SK-N-SH (cell line): ENCODE measurements around the gene RGS17. TPM values are rescaled to one million over a fixed set of nuclear protein-coding genes. Genes with fewer than 3 reads are reported as not detected.
"Not testable (repeated sequence)": the region's sequence is repeated elsewhere in the genome, so short reads cannot be mapped to it uniquely, and the experiment has no call there.

Experiments used
- CTCF ChIA-PET: fragments of 300-600, 350-600 bp; formaldehyde crosslinking; extraction: SDS; loops from one replicate; lab custom pipeline; 2021; lab: Yijun Ruan, JAX
- POLR2A ChIA-PET: fragments of 350-600 bp; sonication (Branson Sonifier 250); formaldehyde crosslinking; extraction: SDS; loops from one replicate; lab custom pipeline; 2020; ENCODE audit warnings: antibody characterized with exemption, inconsistent platforms; lab: Yijun Ruan, JAX
- DNase-seq: peaks from one replicate; pipeline ENCODE4 v3.0.0; 2012
- H2AFZ ChIP-seq: fragments of 200-600 bp; sonication (generic); 2 replicates; pipeline ENCODE4 v1.8.1; 2016; ENCODE audit warnings: antibody characterized with exemption, mild to moderate bottlenecking, low read depth
- H3F3A ChIP-seq: fragments of 200-600 bp; sonication (generic); replicated peaks from 2 replicates; pipeline ENCODE3; 2016; ENCODE audit warnings: antibody characterized with exemption, mild to moderate bottlenecking; ENCODE audit not compliant: insufficient read depth
- H3K27ac ChIP-seq, 2 experiments: fragments of 200-500 bp in 1 of 2; fragments of 200-600 bp in 1 of 2; sonication (Bioruptor generic) in 1 of 2; sonication (generic), shearing (Covaris generic) in 1 of 2; 2 replicates each; pipeline versions ENCODE4 v1.5.1 to v1.6.1; 2014 to 2016; ENCODE audit warnings: low read depth in 2 of 2, inconsistent platforms in 1 of 2, low read length in 1 of 2, mild to moderate bottlenecking in 1 of 2, mixed read lengths in 1 of 2
- H3K27me3 ChIP-seq: fragments of 200-600 bp; sonication (generic), shearing (Covaris generic); 2 replicates; pipeline ENCODE4 v1.6.1; 2016; ENCODE audit warnings: mixed run types; ENCODE audit not compliant: insufficient read depth
- H3K36me3 ChIP-seq, 2 experiments: fragments of 200-500 bp in 1 of 2; fragments of 200-600 bp in 1 of 2; sonication (Bioruptor generic) in 1 of 2; sonication (generic) in 1 of 2; replicated peaks in 1 of 2; 2 replicates each; pipeline versions ENCODE3 to v1.5.1; 2014 to 2016; ENCODE audit warnings: low read length in 1 of 2, mild to moderate bottlenecking in 1 of 2; ENCODE audit not compliant: insufficient read depth in 2 of 2, control insufficient read depth in 1 of 2
- H3K4me1 ChIP-seq, 2 experiments: fragments of 200-500 bp in 1 of 2; fragments of 200-600 bp in 1 of 2; sonication (Bioruptor generic) in 1 of 2; sonication (generic), shearing (Covaris generic) in 1 of 2; 2 replicates each; pipeline versions ENCODE4 v1.5.1 to v1.6.1; 2014 to 2016; ENCODE audit warnings: low read depth in 1 of 2, low read length in 1 of 2, mixed run types in 1 of 2; ENCODE audit not compliant: insufficient read depth in 2 of 2, control insufficient read depth in 1 of 2
- H3K4me2 ChIP-seq: fragments of 200-600 bp; sonication (generic), shearing (Covaris generic); 2 replicates; pipeline ENCODE4 v1.6.1; 2017; ENCODE audit warnings: mixed run types
- H3K4me3 ChIP-seq, 2 experiments: fragments of 200-500 bp in 1 of 2; fragments of 200-600 bp in 1 of 2; sonication (Bioruptor generic) in 1 of 2; sonication (generic), shearing (Covaris generic) in 1 of 2; 2 replicates each; pipeline versions ENCODE4 v1.5.1 to v1.8.1; 2014 to 2016; ENCODE audit warnings: low read depth in 2 of 2, inconsistent platforms in 1 of 2, low read length in 1 of 2, mild to moderate bottlenecking in 1 of 2, mixed read lengths in 1 of 2, moderate library complexity in 1 of 2
- H3K79me2 ChIP-seq: fragments of 200-600 bp; sonication (generic); 2 replicates; pipeline ENCODE4 v1.8.1; 2017; ENCODE audit warnings: mild to moderate bottlenecking; ENCODE audit not compliant: insufficient read depth
- H3K9ac ChIP-seq: fragments of 200-600 bp; sonication (generic); 2 replicates; pipeline ENCODE4 v1.6.1; 2017; ENCODE audit warnings: mixed run types
- H3K9me2 ChIP-seq: fragments of 200-600 bp; sonication (generic); 2 replicates; pipeline ENCODE4 v1.6.1; 2017; ENCODE audit warnings: mixed run types
- H3K9me3 ChIP-seq: fragments of 200-600 bp; sonication (generic); 2 replicates; pipeline ENCODE4 v1.6.1; 2017; ENCODE audit warnings: mixed run types, mild to moderate bottlenecking, moderate library complexity
- H4K20me1 ChIP-seq: fragments of 200-600 bp; sonication (generic); 2 replicates; pipeline ENCODE4 v1.6.1; 2017; ENCODE audit warnings: mild to moderate bottlenecking, mixed run types; ENCODE audit not compliant: insufficient read depth
- ELF1 ChIP-seq: IDR thresholded peaks from 2 replicates; pipeline ENCODE4 v1.4.0; 2012
- FOXJ3 ChIP-seq: sonication (generic); formaldehyde crosslinking; IDR thresholded peaks from 2 replicates; pipeline ENCODE4 v1.5.1; 2020; ENCODE audit warnings: mild to moderate bottlenecking, missing genetic modification reagents
- GABPA ChIP-seq: IDR thresholded peaks from 2 replicates; pipeline ENCODE4 v1.4.0; 2012; ENCODE audit warnings: low read depth, mild to moderate bottlenecking
- IRF3 ChIP-seq: fragments of 150-350 bp; IDR thresholded peaks from 2 replicates; pipeline ENCODE4 v1.6.1; 2016; ENCODE audit warnings: mild to moderate bottlenecking, low read depth, low read length
- MAX ChIP-seq: IDR thresholded peaks from 2 replicates; pipeline ENCODE4 v1.4.0; 2012; ENCODE audit warnings: low read depth
- MXI1 ChIP-seq: IDR thresholded peaks from 2 replicates; pipeline ENCODE4 v1.6.1; 2012; ENCODE audit warnings: mild to moderate bottlenecking, low read depth, low read length, improper control_type of control experiment
- PBX3 ChIP-seq: IDR thresholded peaks from 2 replicates; pipeline ENCODE4; 2012
- TAF1 ChIP-seq: IDR thresholded peaks from 2 replicates; pipeline ENCODE4 v1.6.1; 2012; ENCODE audit warnings: low read depth, mild to moderate bottlenecking, low read length, moderate library complexity, borderline replicate concordance
- TEAD4 ChIP-seq: IDR thresholded peaks from 2 replicates; pipeline ENCODE4 v1.4.0; 2012; ENCODE audit warnings: mild to moderate bottlenecking, borderline replicate concordance; ENCODE audit not compliant: insufficient read depth
- YY1 ChIP-seq: IDR thresholded peaks from 2 replicates; pipeline ENCODE4 v1.4.0; 2012; ENCODE audit warnings: low read depth, mild to moderate bottlenecking
- WGBS: methylation state at CpG from one replicate; pipeline ENCODE4 v1.1.6; 2017; ENCODE audit warnings: low lambda C conversion rate; 5-methylcytosine and 5-hydroxymethylcytosine counted together
- polyA plus RNA-seq, 3 experiments: library from polyadenylated mRNA; depleted of rRNA; stranded (reverse); fragments of >200 nt; gene quantifications; 2 replicates each; pipeline ENCODE4 v1.2.3, GENCODE V29; 2012

RGS17 gene
- polyA plus RNA-seq, 1 of the 3 experiments (the other 2 are of a cell fraction), result 1.4 TPM

GRCh38 chr6:152973916-152974315, 157.2 kb downstream of the RGS17 start:
- Histone ChIP-seq H3K9me3 (peaks cover 7% of the 10 kb centered on the region), H3K4me2 (no peak overlapping the region), H3F3A (peaks cover 54% of the 10 kb centered on the region), H3K4me3 (no peak overlapping the region), H4K20me1 (peaks cover 50% of the 10 kb centered on the region), H3K27ac (no peak overlapping the region), H3K27me3 (no peaks in the 10 kb centered on the region), H2AFZ (no peak overlapping the region), H3K9ac (no peak overlapping the region), H3K9me2 (no peaks in the 10 kb centered on the region), H3K79me2 (peaks cover 78% of the 10 kb centered on the region), H3K36me3 (peaks cover 69 to 73% of the 10 kb centered on the region in 2 experiments), H3K4me1 (peaks cover 14 to 18% of the 10 kb centered on the region in 2 experiments; a peak in 3 of 4 replicates)
- no peak for DNase-seq
- 100% methylated on average over 1 of the region's 1 CpG for WGBS
- TF ChIP-seq TEAD4 (no peak), MAX (no peak), PBX3 (no peak)
- ChIA-PET POLR2A (no interaction called here), CTCF (interaction anchor here (0.8 to 1.1 kb wide), 3 partner anchors 20 to 257 kb away, joined by 3 to 5 read pairs (median 3); no protein-coding TSS in a partner anchor)

- no peak for DNase-seq
- Histone ChIP-seq H3F3A (peaks cover 51% of the 10 kb centered on the region), H3K9me3 (peaks cover 10% of the 10 kb centered on the region), H4K20me1 (peaks cover 16% of the 10 kb centered on the region; the same call in 1 of the 2 replicates), H3K27ac (no peak overlapping the region), H3K36me3 (peaks cover 47 to 54% of the 10 kb centered on the region in 2 experiments), H3K79me2 (peaks cover 38% of the 10 kb centered on the region), H3K27me3 (no peaks in the 10 kb centered on the region), H3K4me2 (no peak overlapping the region), H2AFZ (no peak overlapping the region), H3K9ac (no peak overlapping the region), H3K4me1 (peaks cover 0 to 2% of the 10 kb centered on the region in 2 experiments; a peak in 1 of 4 replicates), H3K4me3 (no peak overlapping the region), H3K9me2 (no peaks in the 10 kb centered on the region)
- POLR2A ChIA-PET, result no interaction called here
- CTCF ChIA-PET, result no interaction called here
- TF ChIP-seq IRF3 (no peak), ELF1 (no peak), GABPA (no peak), TAF1 (no peak), MXI1 (no peak), FOXJ3 (CRISPR knock-in tag) (no peak), YY1 (no peak)
- over 99% methylated on average over 6 of the region's 6 CpGs for WGBS
Measured at GRCh38 chr6:152969688-152970418, 161.2 kb downstream of the RGS17 start.

GRCh38 chr6:152966168-152966894, 164.8 kb downstream of the RGS17 start:
- H4K20me1 ChIP-seq, H3K9me3 ChIP-seq, H3K4me3 ChIP-seq, H3K4me1 ChIP-seq, H3K4me2 ChIP-seq, H3K9me2 ChIP-seq, H3K27ac ChIP-seq, POLR2A ChIA-PET, CTCF ChIA-PET, H3K9ac ChIP-seq, H3K79me2 ChIP-seq, DNase-seq, H3K27me3 ChIP-seq, H2AFZ ChIP-seq: not testable (repeated sequence)
- WGBS, result 80% methylated on average over 4 of the region's 15 CpGs
- peaks cover 32% of the 10 kb centered on the region for H3F3A ChIP-seq
- H3K36me3 ChIP-seq, result peaks cover 19 to 20% of the 10 kb centered on the region in 2 experiments
